ENCODE results near the gene SERPINB5. TPM values are rescaled to one million over a fixed set of nuclear protein-coding genes. Genes with fewer than 3 reads are reported as not detected.

SERPINB5 gene
- total RNA-seq, 1 experiment from 2014 or later, result not detected

- TF ChIP-seq CTCF (IDR thresholded peaks at IDR 0.05) (no peak), REST (IDR thresholded peaks at IDR 0.05; ENCODE audit: insufficient read depth in 1 of 2, low read depth in 2 of 2, low read length in 1 of 2) (no peak), TCF7L2 (IDR thresholded peaks at IDR 0.05; ENCODE audit: low read depth, low read length) (no peak), POLR2AphosphoS5 (IDR thresholded peaks at IDR 0.05; ENCODE audit: low read depth, low read length) (no peak), SIN3A (IDR thresholded peaks at IDR 0.05; ENCODE audit: borderline replicate concordance, insufficient read depth, low read depth, low read length) (no peak)
- ChIA-PET CTCF (no interaction called here), POLR2A (no interaction called here)
- no peak for DNase-seq (ENCODE audit: low read depth, low spot score)
- no peak overlapping the region for H3K4me3 ChIP-seq (ENCODE audit: low read depth in 2 of 2, low read length in 2 of 2)
- no peaks in the 10 kb centered on the region for H3K4me1 ChIP-seq (ENCODE audit: control insufficient read depth, insufficient read depth, low read length)
- BruUV-seq (replicated peaks), result no TSS peak
- no peak overlapping the region for H3K27ac ChIP-seq (ENCODE audit: low read length)
- no peaks in the 10 kb centered on the region for H3K36me3 ChIP-seq (ENCODE audit: control insufficient read depth, insufficient read depth, low read length)
- ATAC-seq, result no peak
- in situ Hi-C loops (cut with HindIII; ENCODE audit: low pct_unique_long_range_greater_than_20kb, low sequenced_read_pairs), result no loop called here
- intact Hi-C loops (cut with micrococcal nuclease; ENCODE audit: unreplicated experiment), result no loop called here
- no peaks in the 10 kb centered on the region for H3K9me3 ChIP-seq (ENCODE audit: control insufficient read depth, insufficient read depth, low read depth, low read length)
- no peaks in the 10 kb centered on the region for H3K27me3 ChIP-seq (ENCODE audit: control insufficient read depth, insufficient read depth, low read length)
Measured at GRCh38 chr18:63470751-63471150, 6.0 kb upstream of the SERPINB5 start.

- Histone ChIP-seq H3K36me3 (ENCODE audit: control insufficient read depth, insufficient read depth, low read length) (no peaks in the 10 kb centered on the region), H3K27me3 (ENCODE audit: control insufficient read depth, insufficient read depth, low read length) (no peaks in the 10 kb centered on the region), H3K9me3 (ENCODE audit: control insufficient read depth, insufficient read depth, low read depth, low read length) (no peaks in the 10 kb centered on the region), H3K4me1 (ENCODE audit: control insufficient read depth, insufficient read depth, low read length) (no peaks in the 10 kb centered on the region), H3K4me3 (ENCODE audit: low read depth in 2 of 2, low read length in 2 of 2) (no peak overlapping the region), H3K27ac (ENCODE audit: low read length) (no peak overlapping the region)
- no peak for TF ChIP-seq CTCF (IDR thresholded peaks at IDR 0.05)
- TF ChIP-seq REST (IDR thresholded peaks at IDR 0.05; ENCODE audit: insufficient read depth in 1 of 2, low read depth in 2 of 2, low read length in 1 of 2), result no peak
- ChIA-PET POLR2A (no interaction called here), CTCF (no interaction called here)
- in situ Hi-C loops (cut with HindIII; ENCODE audit: low pct_unique_long_range_greater_than_20kb, low sequenced_read_pairs), result no loop called here
- no TSS peak for BruUV-seq (replicated peaks)
- intact Hi-C loops (cut with micrococcal nuclease; ENCODE audit: unreplicated experiment), result no loop called here
- ATAC-seq (no peak), DNase-seq (ENCODE audit: low read depth, low spot score) (no peak)
Measured at GRCh38 chr18:63472380-63472779, 4.4 kb upstream of the SERPINB5 start.
